NCI-H146 treated with DMSO at 0.1 percent for 48 hours (cell line): ENCODE data around the gene E2F2.

ENCODE experiments used
- DNase-seq: peaks from one replicate; lab custom pipeline; 2025; ENCODE audit not compliant: unreplicated experiment; lab: John Stamatoyannopoulos, UW

The E2F2 gene

DNA sequence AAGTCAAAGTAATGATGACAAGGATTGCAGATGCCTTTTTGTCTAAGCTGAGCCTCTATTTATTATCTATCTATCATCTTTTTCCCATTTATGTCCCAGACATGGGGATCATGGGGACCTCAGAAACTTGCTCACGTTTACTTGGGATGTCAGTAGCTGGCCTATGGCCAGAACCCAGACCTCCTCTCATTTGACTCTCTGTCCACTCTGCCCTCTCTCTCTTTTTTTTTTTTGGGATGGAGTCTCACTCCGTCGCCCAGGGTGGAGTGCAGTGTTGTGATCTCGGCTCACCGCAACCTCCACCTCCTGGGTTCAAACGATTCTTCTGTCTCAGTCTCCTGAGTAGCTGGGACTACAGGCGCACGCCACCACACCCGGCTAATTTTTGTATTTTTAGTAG is 32.0 kb upstream of the E2F2 start:
- DNase-seq, result no peak

DNA sequence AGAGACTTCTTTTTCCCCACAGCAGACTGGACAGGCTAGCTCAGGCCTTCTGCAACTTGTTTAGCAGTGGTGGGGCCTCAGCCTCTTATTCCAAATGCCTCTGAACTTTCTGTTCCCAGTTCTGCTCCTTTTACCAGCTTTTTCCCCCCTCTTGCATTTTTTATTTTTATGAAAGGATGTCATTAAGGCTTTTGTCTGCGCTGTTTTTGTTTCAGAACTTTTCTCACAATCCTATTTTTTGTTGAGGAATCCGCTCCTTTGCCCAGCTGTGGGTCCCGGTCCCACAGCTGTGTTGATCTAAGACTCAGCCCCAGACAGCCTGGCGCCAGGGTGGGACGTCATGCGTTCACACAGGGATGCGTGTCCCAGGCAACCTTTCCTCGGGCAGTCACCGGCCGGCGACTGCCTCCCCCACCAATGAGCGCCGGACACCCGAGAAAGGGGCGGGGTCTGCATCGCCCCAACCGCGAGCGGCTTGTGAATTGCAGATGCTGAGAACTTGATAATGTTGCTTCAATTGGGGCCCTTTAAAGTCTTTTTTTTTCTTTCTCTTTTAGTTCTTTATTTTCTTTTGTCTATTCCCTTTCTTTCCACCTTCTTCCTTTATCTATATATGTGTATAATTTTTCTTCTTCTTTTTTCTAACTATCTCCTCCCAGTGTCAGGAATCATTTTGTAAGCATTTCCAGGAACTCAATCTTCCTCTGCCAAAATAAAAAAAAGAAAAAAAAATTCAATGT is 31.3 kb upstream of the E2F2 start:
- DNase-seq, result peak; percentile 81

DNA sequence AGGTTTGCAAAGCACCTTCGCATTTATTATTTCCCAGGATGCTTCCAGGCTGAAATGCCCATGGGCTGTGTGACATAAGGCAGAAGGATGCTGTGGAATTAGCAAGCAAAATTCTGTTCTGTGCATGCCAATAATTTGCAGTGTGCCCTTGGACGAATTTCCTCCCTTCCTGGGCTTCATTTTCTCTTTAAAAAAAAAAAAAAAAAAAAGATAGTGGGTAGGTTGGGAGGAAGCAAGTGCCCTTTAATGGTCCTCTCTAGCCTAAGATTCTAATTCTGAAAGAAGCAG is 30.7 kb upstream of the E2F2 start:
- no peak for DNase-seq

DNA sequence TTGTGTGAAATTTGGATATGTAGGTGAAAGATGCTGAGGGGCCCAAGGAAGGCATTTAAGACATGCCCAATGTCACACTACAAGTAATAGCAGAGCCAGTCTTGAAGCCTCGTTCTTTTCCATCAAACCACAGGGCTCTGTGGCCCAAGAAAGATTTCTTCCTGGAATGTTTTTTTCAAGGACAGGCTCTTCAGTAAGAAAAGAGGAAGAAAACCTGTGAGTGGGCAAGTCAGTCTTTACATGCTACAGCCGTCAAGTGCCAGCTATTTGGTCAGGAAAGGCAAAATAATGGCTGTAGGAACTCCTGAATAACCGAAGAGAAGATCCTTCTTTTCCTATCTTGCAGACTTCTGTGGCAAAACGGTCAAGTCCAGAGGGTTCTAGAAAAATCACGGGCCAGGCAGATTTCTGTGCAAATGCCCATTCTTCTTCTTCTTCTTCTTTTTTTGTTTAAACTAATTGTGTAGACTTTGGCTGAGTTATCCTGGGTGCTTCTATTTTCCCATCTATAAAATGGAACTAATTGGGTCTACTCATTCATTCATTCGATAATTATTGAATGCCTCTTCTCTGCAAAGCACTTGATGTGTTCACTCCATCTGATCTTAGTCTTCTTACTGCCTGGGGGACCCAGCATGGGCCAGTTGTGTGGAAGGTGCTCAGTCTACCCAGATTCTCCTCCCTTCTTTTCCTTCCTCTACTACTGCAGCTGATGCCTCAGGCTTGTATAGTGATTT is 30.2 kb upstream of the E2F2 start:
- no peak for DNase-seq

DNA sequence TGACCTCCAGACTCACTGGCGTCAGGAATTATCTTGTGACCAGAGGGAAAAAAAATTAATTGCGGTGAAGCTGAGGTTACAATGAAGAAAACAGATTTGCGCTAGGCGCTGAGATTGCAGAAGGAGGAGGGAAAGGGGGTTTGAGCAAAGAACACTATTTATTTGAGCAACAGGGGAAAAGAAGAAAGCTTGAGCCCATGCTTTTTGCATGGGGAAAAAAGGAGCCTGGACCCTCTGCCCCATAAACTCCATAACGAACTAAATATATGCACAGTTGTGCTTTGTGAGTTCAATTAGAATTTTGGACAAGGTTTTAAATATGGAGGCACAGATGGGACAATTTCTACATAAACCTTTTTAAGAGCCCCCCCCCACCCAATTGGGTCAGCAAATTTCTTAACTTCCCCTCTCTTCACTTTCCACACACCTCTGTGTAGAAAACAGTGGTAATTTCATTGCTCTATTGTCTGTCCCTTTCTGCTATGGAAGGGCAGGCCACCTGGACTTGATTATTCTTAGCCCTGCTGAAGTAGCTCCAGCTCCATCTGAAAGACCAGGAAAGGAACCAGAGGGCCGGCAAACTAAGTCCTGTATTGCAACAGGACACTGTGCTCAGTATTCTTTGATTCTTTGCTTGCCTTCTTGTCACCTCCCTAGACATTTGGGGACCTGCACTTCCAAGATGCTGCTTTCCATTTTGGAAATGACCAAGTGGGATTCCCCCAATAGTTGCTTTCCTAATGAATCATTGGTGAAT is 29.1 kb upstream of the E2F2 start:
- DNase-seq, result no peak

DNA sequence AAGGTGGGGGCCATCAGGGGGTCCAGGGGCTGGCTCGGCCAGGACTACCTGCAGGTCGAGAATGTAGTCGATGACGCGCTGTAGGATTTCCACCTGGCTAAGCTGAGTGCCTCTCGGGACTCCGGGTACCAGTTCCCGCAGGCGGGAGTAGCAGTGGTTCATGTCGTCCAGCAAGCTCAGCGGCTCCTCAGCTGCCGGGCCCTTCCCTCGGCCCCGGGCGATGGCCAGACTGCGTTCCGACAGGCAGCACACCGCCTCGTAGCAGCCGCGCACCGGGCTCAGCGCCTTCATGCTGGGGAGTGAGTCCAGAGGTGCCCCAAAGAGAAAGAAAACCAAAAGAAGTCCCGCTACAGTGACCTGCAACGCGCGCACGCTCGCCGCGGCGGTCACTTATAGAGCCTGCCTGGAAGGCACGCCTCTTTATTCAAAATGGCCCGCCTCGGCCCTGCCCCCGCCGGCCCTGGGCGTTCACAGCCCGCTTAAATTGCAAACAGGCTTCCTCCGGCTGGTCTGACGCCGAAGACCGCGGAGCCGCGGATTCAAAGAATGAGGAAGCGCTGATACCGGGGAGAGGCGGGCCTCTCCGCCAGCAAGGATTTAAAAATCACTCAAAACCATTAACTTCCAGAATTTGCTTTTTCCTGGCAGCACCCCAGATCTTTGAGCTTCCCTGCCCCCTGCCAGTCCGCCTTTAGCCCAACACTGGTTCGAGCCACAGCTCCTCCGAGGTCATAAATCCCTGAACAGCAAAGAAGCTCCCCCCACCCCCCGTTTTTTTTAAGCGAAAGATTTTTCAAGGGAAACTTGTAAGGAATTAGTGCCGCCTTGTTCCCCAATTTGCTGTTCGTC is 28.3 kb upstream of the E2F2 start, which contains the start of gene ID3:
Gene ID3 (minus strand): TSS at position 366 of the 849 bp plus-strand sequence. CDS start 75 bp downstream, at position 291.
- peak; percentile 52 for DNase-seq

DNA sequence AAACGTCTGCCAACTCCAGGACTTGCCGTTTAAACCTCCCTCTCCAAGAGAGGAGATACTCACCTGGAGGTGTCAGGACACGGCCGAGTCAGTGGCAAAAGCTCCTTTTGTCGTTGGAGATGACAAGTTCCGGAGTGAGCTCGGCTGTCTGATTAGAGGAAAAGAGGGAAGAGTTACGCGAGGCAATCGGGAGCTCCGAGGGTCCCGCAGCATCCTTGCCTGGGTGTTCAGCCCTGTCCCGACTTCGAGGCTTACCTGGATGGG is 27.8 kb upstream of the E2F2 start:
- no peak for DNase-seq

DNA sequence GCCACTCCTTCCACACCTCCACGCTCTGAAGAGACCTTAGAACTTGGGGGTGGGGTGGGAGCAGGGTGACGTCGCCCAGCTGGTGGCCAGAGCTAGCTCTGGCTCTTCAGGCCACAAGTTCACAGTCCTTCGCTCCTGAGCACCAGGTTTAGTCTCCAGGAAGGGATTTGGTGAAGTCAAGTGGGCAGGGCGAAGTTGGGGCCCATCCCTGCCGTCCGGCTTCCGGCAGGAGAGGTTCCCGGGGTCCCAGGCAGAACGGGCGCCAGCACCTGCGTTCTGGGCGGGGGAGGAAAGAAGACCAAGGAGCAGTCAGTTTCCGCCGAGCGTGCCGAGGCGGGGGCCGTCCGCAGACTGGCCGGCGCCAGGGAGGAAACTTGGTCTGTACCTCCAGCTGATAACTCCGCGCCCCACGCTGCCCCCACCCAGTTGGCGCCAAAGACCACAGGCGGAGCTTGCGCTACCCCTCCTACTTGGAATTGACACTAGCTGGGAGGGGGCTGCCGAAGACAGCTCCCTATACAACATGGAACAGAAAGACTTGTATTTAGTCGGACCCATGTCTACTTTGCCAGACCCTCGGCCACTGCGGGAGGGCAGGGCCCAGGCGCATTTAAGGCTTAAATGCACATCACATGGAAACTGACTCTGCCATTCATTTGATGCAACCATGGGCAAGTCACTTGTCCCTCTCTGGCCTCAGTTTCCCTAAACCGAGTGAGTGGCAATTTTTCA is 27.3 kb upstream of the E2F2 start:
- no peak for DNase-seq

DNA sequence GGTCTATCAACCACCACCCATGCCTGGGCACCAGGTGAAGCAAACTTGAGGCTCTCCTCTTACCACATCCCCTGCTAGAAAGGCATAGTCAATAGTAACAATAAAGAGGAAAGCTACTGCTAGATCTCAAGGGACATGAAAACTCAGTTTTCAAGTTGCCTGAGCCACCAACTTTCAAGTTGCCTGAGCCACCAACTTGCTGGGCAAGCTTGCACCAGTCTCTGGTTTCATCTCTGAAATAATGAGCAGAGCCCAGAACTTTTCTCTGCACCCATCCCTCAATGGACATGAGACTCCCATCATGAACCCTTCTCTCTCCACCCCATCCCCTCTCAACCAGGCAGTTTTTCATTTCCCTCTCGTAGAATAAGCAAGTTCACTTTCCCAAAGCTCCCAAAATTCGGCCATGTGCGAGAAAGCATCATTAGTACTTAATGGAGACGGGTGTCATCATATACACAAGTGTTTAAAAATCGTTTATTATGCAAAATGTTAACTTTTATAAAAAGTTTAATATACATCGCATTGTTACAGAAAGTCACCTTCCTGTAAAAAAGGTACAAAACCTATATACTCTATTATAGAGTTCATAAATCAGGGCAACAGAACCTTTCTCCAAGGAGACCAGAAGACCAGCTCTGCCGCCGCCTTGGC is 26.6 kb upstream of the E2F2 start:
- DNase-seq, result no peak

DNA sequence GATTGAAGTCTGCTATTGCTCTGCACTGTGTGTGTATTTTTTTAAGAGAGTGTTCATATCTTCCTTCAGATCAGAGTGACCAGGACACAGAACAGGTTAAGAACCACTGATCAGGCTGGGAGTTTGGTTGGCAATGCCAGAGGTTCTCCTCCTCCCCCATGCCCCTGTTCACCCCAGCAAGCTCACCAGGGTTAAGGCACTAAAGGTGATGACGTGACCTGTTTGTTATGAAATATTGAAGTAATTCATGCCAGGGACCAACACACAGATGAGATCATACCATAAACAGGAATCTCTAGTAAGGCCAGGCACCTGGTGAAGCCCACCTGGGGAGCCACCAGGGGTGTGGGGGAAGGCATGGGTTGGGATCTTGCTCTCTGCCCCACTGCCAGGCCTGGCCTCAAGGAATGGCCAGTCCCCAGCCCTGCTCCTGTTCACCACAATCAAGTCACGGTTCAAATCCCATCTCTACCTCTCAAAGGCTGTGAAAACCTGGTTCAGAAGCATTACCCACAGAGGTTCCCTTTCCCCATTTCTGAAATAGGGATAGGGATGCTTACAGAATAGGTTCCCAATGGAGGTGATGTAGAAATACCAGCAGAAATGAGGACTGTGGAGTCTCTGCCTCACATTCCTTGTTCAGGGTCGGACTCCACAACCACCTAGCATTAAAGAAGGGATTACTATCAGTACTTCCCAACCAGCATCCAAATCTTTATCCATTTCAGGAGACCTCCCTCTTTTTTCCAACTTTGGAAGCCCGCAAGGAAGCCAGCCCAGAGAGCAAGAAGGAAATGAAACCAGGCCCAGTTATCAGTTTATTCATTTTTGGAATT is 25.8 kb upstream of the E2F2 start:
- no peak for DNase-seq

DNA sequence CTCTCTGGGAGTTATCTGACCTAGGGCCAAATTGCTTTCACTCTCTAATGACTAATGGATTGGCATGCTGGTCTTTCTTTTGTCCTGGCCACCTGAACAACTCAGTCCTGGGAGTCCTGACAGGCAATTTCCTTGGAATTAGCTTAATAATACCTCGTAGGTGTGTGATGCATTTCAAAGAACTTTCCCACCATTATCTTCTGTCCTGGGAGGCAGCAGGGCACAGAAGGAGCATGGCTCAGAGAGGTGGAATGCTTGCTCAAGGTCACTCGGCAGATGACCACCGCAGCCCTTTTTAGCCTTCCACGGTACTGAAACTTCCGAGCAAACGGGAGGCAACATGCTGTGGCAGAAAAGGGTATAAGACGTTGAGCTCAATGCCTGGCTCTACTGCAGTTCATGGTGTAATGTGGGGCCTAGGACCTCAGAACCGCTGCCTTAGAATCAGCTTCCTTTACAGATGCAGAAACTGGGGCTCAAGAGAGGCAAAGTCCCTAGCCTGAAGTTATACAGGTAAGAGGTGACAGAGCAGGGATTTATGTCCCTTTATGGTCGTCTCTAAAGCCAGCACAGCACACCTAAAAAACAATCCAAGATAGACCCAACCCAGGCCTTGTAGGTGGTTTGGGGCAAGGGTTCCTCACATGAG is 25.1 kb upstream of the E2F2 start:
- peak; percentile 51 for DNase-seq

DNA sequence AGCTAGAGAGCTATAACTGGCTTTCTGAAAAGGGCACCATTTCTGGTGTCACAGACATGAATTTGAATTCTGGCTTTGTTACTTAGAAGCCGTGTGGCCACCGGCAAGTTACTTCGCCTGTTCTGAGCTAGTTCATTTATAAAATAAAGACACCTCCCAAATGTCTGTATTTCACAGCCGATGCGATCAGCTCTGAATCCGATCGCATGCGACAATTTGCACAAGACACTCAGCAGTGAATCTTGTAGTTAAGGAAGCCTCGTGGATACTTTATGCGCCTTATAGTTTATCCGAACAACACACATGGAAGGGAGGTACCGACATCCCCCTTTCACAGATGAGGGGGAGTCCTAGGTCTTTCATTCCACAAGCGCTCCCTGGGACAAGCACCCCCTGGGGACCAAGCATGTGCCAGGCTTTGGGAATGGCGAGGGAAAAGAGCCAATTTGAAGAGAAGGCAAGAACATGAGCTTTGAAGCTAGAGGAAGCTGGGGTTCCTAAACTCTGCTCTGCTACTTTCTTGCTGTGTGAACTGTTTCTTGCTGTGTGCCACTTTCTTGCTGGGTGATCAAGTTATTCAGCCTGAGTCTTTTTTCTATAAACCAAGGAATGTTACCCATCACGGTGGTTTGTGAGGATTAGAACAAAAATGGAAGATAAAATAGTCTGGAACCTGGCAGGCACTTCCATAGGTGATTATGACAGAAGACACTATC is 24.4 kb upstream of the E2F2 start:
- DNase-seq, result no peak

DNA sequence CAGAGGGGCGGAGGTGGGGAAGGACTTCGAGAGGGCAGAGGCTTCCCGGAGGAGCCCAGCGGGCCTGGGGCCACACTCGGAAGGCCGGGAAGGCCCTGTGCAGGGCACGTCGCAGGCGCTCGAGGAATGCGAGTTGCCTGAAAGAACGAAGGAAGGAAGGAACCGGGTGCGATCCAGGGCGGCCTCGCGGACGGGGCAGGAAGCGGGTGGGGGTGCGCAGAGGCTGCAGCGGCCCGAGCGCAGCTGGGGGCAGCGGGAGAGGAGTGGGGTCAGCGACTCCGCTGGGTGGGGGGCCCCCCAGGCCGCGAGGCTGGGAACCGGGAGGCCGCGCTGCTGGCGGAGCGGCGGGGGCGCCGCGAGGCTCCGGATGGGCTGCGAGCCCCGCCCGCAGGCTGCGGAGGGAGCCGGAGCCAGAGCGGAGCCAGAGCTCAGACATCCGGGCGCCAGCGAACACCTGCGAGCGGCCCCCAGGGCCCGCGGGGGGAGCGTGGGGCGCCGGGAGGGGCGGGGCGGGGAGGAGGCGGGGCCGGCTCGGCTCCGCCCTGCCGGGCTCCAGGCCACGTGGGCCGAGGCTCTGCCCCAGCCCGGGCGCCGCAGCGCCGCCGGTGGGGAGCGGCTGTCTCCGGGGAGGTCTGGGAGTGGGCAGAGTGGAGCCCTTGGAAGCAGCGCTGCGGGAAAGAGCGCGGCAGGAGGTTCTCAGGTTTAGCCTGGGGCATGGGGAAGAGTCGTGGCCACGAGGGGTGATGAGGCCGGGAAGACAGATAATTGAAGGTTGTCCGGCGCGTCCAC is 23.6 kb upstream of the E2F2 start:
- peak; percentile 81 for DNase-seq

DNA sequence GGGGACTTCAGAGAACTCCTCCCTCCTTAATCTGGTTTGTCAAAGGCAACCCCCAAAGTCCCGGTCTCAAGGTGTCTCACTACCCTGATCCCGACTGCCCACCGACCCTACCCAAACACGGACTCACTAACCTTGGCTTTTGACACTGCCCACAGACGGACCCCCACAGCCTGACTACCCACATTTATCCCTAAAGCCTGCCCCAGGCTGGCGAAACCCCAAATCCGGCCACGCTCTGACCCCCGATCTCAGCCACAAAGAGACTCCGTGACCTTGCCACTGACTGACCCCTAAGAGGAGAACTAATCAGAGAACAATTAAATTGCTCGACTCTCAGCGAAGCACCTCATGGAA is 23.1 kb upstream of the E2F2 start:
- no peak for DNase-seq

DNA sequence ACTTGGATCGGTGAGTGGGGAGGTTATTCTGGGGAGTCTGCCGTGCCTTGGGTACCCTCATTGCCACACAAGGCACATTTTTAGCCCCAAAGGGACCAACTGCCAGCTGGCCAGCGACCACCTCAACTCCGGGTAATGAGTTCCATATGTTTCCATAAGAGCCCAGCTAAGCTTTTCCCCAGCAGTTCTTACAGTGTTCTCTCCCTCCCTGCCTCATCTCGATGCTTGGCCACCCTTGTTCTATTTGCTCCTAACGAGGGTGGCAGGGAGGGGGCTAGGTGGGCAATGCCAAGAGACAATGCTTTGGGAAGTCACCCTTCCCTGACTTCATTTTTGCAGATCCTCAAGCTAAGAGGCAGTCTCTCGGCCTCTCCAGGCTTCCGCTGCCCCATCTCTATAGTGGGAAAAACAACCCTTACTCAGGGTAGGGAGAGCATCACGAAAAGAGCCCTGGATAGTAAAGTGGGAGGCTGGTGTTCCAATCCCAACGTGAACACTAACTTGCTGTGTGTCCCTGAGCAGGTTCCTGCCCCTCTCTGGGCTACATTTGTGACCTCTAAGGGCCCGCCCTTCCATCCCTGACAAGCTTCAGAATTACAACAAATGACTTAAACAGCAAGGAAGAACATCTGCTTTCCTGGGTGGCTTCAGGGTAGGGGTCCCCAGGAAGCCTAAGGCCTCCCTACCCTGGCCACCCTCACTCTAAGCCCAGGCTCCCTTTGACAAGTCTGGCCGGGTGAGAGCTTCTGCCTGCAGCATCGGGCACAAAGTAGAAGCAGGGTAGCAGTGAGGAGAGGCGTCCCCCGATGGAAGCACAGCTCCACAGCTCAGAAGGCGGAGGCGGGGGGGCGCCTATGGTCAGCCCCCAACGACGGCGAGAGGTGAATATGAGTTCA is 22.4 kb upstream of the E2F2 start:
- no peak for DNase-seq

DNA sequence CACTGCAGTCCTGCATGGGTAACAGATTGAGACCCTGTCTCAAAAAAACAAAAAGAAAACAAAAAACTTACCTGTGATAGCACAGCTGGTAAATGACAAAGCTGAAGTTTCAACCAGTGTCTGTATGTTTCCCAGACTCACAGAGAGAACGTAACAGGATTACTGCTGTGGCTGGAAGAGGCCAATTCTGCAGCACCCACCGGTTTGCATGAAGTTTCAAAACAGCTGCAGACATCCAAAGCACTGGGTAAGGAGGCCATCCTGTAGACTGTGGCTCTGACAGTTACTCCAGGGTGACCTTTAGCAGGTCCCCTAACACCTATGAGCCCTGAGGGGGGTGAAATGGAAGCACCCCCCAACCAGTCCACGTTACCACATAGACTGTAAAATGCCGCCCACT is 20.8 kb upstream of the E2F2 start:
- no peak for DNase-seq
